HCT116 (cell line): ENCODE data around the gene GATAD2B.

Experiments
- ATF3 ChIP-seq: IDR thresholded peaks from 2 replicates; pipeline ENCODE4 v1.6.1; 2012
- CTCF ChIP-seq, 3 experiments: fragments of 200-600 bp in 1 of 3; sonication (generic) in 1 of 3; IDR thresholded peaks in 2 of 3; conservative IDR thresholded peaks in 1 of 3; 2 replicates each; pipeline ENCODE4 v1.5.1; 2012 to 2017; ENCODE audit warnings: low read depth in 2 of 3, low read length in 2 of 3, antibody characterized with exemption in 1 of 3, borderline replicate concordance in 1 of 3, control low read depth in 1 of 3, mild to moderate bottlenecking in 1 of 3, mixed read lengths in 1 of 3, mixed run types in 1 of 3, moderate library complexity in 1 of 3; ENCODE audit not compliant: insufficient read depth in 1 of 3
- POLR2AphosphoS5 ChIP-seq: IDR thresholded peaks from 2 replicates; pipeline ENCODE4 v1.6.1; 2011; ENCODE audit warnings: mild to moderate bottlenecking, low read depth, low read length, moderate library complexity

- TF ChIP-seq CTCF (IDR thresholded peaks at IDR 0.05 in 2 of 3, conservative IDR thresholded peaks at IDR 0.05 in 1 of 3; ENCODE audit: borderline replicate concordance in 1 of 3, insufficient read depth in 1 of 3, low read depth in 2 of 3, low read length in 2 of 3) (no peak), POLR2AphosphoS5 (peak; percentile 48), ATF3 (no peak)
Measured at GRCh38 chr1:153805042-153805745, 117.6 kb downstream of the GATAD2B start.
